ENCODE results near the gene KIFAP3.
A peak's percentile ranks its signal among the peaks of the same experiment; 100 is the strongest.
"Not testable (repeated sequence)": the region's sequence is repeated elsewhere in the genome, so short reads cannot be mapped to it uniquely, and the experiment has no call there.

Gene KIFAP3

GRCh38 chr1:170074250-170075157 lies at the start of gene KIFAP3:
KIFAP3 (minus strand) TSS chr1:170074695; CDS start chr1:170074467, 228 bp downstream.
- peak; percentile 91 to 94 for DNase-seq

- DNase-seq: no peak
Measured at GRCh38 chr1:170122366-170122765, 47.9 kb upstream of the KIFAP3 start.

- no peak for DNase-seq
Measured at GRCh38 chr1:170114906-170115305, 40.4 kb upstream of the KIFAP3 start.

- DNase-seq: not testable (repeated sequence)
Measured at GRCh38 chr1:170113140-170113539, 38.6 kb upstream of the KIFAP3 start.

GRCh38 chr1:170097449-170097948 lies 23.0 kb upstream of the KIFAP3 start:
- DNase-seq: no peak

- no peak for DNase-seq
Measured at GRCh38 chr1:170096806-170097340, 22.4 kb upstream of the KIFAP3 start.

DNA sequence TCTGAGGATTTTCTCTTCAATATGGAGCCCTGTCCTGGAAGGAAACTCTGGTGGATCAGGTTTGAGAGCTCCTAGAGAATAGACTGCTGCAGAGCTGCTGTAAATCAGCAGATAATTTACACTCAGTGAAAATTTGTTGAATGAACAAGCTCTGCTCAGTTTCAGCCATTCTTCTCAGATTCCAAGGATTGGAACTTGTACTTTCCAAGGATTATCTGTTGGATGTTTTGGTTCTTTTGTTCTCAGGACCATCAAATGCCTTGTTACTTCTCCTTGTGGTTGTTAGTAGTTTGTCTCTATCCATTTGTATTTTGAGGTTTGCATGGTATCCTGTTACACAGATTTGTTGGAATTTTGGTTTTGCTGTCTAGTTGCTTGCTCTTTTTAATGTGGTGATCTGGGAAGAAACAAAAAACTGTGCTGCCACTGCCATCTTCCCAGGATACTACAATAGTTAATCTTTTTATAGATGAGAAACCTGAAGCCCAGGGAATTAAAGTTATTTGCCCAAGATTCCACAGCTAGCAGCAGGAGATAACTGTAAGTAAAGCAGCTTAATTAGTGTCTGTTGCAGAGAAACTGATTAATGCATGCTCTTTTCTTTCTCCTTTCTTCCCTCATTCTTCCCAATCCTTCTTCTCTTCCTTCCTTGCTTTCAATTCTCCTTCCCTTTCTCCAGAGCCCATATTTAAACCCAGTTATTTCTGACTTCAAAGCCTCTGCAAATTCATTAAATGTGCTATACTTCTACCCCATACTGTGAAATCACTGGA lies 21.7 kb upstream of the KIFAP3 start:
- no peak for DNase-seq

DNA sequence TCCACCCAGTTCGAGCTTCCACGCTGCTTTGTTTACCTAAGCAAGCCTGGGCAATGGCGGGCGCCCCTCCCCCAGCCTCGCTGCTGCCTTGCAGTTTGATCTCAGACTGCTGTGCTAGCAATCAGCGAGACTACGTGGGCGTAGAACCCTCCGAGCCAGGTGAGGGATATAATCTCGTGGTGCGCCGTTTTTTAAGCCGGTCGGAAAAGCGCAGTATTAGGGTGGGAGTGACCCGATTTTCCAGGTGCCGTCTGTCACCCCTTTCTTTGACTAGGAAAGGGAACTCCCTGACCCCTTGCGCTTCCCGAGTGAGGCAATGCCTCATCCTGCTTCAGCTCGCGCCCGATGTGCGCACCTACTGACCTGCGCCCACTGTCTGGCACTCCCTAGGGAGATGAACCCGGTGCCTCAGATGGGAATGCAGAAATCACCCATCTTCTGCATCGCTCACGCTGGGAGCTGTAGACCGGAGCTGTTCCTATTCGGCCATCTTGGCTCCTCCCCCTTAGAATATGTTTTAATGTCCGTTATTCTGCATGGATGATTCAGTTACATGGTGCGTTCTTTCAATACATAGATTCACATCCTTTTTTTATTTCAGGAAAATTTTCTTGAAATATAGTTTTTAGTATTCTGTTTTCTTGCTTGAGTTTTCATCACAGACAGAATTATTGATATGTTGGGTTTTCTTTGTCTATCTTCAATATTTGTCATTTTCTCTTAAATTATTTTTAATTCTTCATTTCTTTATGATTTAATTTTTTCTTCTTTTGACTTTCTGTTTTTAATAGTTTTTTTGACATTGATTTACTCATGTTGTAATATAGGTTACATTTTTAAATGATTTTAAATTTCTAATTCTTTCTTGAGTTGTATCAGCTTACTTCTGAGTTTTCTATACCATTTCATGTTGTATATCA lies 20.5 kb upstream of the KIFAP3 start:
- DNase-seq: not testable (repeated sequence)

- DNase-seq: no peak
Measured at GRCh38 chr1:170086399-170087032, 12.0 kb upstream of the KIFAP3 start.

GRCh38 chr1:170085091-170085490 lies 10.6 kb upstream of the KIFAP3 start:
- no peak for DNase-seq

DNA sequence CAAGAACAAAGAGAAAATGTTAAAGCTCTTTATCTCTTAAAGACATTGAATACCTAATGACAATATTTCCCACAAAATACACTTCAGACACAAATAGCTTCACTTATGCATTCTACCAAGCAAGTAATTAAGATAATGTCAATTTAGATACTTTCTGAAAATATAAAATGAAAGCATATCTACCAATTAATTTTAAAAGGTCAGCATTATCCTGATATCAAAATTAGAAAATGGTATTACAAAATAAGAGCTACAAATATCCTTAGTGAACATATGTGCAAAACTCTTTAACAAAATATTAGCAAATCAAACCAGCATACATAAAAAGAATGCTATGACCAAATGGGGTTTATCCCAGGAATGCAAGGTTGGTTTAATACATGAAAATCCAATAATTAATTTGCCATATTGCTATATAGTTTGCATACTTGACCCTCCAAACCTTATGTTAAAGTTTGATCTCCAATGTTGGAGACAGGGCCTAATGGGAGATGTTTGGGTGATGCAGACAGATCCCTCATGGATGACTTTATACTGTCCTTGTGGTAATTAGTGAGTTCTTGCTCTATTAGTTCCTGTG lies 4.2 kb upstream of the KIFAP3 start:
- DNase-seq: no peak

DNA sequence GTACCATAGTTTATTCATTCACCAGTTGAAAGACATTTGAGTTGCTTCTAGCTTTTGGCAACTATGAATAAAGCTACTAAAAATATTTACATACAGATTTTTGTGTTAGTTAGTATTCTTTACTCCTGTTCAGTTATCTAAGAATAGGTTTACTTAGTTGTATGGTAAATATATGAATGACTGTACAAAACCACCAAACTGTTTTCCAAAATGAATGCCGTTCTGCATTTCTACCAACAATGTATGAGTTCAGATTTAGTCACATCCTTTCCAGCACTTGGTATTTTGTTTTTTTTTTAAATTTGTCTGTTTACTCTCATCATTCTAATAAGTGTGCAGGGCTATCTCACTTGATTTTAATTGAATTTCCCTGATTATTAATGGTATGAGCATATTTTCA lies 3.4 kb upstream of the KIFAP3 start:
- DNase-seq: no peak

DNA sequence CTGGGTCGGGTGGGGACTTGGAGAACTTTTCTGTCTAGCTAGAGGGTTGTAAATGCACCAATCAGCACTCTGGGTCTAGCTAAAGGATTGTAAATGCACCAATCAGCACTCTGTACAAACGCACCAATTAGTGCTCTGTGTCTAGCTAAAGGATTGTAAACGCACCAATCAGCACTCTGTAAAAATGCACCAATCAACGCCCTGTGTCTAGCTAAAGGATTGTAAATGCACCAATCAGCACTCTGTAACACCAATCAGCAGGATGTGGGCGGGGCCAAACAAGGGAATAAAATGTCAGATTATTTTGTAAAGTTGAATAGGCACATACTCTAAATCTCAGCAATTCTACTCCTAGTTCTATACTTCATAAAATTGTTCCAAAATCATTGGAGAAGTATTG lies 2.5 kb upstream of the KIFAP3 start:
- not testable (repeated sequence) for DNase-seq

DNA sequence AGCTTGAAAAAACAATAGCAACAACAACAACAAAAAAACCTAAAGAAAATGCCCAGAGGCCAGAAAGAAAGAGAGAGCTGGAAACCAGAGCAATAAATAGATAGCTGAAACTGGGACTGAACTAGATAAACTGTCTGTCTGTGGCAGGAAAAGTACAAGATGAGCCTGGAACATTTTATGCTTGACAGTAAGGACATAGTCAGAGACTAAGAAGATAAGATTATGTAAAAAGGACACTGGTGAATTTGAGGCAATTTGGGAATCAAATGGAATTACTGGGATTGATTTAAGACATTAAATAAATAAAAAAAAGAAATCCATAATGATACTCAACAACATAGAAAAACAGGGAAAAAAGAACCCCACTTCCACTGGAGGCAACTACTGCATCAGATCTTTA lies 1.7 kb upstream of the KIFAP3 start:
- no peak for DNase-seq

GRCh38 chr1:170075186-170075585 lies 691 bp upstream of the KIFAP3 start:
- no peak for DNase-seq

DNA sequence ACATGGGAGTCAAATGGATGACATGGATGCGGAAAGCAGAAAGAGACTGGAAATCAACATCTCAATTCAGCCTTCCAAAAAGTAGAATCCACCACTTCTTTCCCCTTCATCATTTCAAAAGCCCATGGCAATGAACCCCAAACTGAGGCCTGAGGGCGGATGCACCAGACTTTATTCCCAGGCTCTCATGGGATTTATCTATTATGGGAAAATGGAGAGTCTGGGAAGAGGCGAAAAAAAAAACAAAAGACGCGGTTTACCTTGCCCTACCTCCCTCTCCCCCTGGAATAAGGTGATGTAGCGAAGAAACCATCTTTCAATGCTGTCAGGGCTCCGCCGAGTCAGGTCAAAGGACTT lies 624 bp downstream of the KIFAP3 start:
- DNase-seq: no peak

- no peak for DNase-seq
Measured at GRCh38 chr1:170071378-170071777, 3.1 kb downstream of the KIFAP3 start.

DNA sequence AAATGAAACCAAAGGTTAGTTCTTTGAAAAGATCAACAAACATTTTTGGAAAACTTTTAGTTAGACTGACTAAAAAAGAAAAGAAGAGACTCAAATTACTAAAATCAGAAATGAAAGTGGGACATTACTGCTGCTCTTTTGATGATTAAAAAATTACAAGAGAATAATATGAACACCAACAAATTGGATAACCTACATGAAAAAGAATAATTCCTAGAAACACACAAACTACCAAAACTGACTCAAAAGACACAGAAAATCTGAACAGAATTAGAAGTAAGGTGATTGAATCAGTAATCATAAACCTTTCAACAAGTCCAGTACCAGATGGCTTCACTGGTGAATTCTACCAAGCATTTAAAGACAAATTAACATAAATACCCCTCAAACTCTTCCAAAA lies 5.6 kb downstream of the KIFAP3 start:
- no peak for DNase-seq

DNA sequence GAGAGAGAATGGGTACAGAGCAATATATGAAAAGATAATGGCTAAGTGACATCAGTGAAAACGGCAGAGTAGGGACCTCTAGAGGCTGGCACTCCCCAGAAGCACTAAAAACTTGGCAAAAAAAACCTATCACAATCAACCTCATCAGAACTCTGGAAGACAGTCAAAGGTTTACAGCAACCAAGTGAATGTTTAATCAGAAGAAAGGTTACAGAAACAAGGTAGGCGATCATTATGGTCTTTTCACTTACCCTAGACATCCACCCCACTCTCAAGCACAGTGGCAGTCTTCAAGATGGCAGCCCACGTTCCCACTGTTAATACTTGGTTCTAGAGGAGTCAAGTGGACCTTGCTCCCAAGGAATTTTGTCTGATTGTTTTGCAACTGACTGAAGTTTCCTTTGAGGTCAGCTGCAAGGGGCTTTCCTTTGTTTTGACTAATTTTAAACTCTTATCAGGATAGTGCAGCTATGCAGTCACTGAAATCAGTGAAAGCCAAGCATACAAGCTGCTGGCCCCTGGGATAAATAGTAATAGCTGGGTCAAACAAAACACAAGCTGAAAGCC lies 7.2 kb downstream of the KIFAP3 start:
- DNase-seq: no peak

- DNase-seq: no peak
Measured at GRCh38 chr1:170064821-170065220, 9.7 kb downstream of the KIFAP3 start.
